ENCODE data around the gene SCRT2. TPM values are rescaled to one million over a fixed set of nuclear protein-coding genes. Genes with fewer than 3 reads are reported as not detected.

Gene SCRT2
- total and polyA plus RNA-seq, 9 of the 15 experiments (the other 6 are each of a cell fraction or from before 2014, with no cell fraction given) = 0.04 to 0.75 (median 0.13) TPM; not detected in 2

- TF ChIP-seq POU5F1 (IDR thresholded peaks at IDR 0.05; ENCODE audit: borderline replicate concordance, low read depth, low read length, partially characterized antibody) (no peak), RBBP5 (IDR thresholded peaks at IDR 0.05; ENCODE audit: borderline replicate concordance, insufficient read depth, low read length, poor library complexity, severe bottlenecking) (no peak), CTBP1 (IDR thresholded peaks at IDR 0.05; ENCODE audit: borderline replicate concordance) (peak; percentile 40; the same call in 1 of the 2 replicates), ZNF316 (IDR thresholded peaks at IDR 0.05) (peak; percentile 32; the same call in 1 of the 2 replicates), ZFX (CRISPR knock-in tag; IDR thresholded peaks at IDR 0.05) (0 out of 2 replicates have a peak, but pooled peaks have one; percentile 26), ESRRB (CRISPR knock-in tag; IDR thresholded peaks at IDR 0.05; ENCODE audit: borderline replicate concordance) (no peak), EGR1 (conservative IDR thresholded peaks at IDR 0.05) (peak; percentile 43; the same call in 1 of the 2 replicates), ATF1 (CRISPR knock-in tag; IDR thresholded peaks at IDR 0.05) (no peak), ATF1 (tag; IDR thresholded peaks at IDR 0.05) (0 out of 2 replicates have a peak, but pooled peaks have one; percentile 36), MAZ (CRISPR knock-in tag; conservative IDR thresholded peaks at IDR 0.05 in 1 of 2, IDR thresholded peaks at IDR 0.05 in 1 of 2) (0 out of 4 replicates have a peak, but pooled peaks of 1 of the 2 experiments have one; percentile 31), CGGBP1 (CRISPR knock-in tag; IDR thresholded peaks at IDR 0.05) (no peak), RBFOX2 (IDR thresholded peaks at IDR 0.05; ENCODE audit: low read depth, low read length) (peak; percentile 65), PHF8 (IDR thresholded peaks at IDR 0.05; ENCODE audit: borderline replicate concordance, low read length) (peak; percentile 35; the same call in 1 of the 2 replicates), TFAM (CRISPR knock-in tag; conservative IDR thresholded peaks at IDR 0.05) (no peak), VEZF1 (CRISPR knock-in tag; IDR thresholded peaks at IDR 0.05) (peak; percentile 66), SP1 (CRISPR knock-in tag; IDR thresholded peaks at IDR 0.05) (no peak), RB1 (IDR thresholded peaks at IDR 0.05; ENCODE audit: low read depth) (0 out of 2 replicates have a peak, but pooled peaks have one; percentile 8)
- TF ChIP-seq, protein P1, sequence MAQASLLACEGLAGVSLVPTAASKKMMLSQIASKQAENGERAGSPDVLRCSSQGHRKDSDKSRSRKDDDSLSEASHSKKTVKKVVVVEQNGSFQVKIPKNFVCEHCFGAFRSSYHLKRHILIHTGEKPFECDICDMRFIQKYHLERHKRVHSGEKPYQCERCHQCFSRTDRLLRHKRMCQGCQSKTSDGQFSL (CRISPR knock-in tag; IDR thresholded peaks at IDR 0.05) = 0 out of 2 replicates have a peak, but pooled peaks have one; percentile 22
- TF ChIP-seq, protein P1 (tag; IDR thresholded peaks at IDR 0.05) = peak in 1 of 2 experiments; percentile 92; a peak in 2 of 4 replicates
- TF ChIP-seq, protein P2, sequence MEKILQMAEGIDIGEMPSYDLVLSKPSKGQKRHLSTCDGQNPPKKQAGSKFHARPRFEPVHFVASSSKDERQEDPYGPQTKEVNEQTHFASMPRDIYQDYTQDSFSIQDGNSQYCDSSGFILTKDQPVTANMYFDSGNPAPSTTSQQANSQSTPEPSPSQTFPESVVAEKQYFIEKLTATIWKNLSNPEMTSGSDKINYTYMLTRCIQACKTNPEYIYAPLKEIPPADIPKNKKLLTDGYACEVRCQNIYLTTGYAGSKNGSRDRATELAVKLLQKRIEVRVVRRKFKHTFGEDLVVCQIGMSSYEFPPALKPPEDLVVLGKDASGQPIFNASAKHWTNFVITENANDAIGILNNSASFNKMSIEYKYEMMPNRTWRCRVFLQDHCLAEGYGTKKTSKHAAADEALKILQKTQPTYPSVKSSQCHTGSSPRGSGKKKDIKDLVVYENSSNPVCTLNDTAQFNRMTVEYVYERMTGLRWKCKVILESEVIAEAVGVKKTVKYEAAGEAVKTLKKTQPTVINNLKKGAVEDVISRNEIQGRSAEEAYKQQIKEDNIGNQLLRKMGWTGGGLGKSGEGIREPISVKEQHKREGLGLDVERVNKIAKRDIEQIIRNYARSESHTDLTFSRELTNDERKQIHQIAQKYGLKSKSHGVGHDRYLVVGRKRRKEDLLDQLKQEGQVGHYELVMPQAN (IDR thresholded peaks at IDR 0.05; ENCODE audit: borderline replicate concordance) = no peak
- TF ChIP-seq, protein P3, sequence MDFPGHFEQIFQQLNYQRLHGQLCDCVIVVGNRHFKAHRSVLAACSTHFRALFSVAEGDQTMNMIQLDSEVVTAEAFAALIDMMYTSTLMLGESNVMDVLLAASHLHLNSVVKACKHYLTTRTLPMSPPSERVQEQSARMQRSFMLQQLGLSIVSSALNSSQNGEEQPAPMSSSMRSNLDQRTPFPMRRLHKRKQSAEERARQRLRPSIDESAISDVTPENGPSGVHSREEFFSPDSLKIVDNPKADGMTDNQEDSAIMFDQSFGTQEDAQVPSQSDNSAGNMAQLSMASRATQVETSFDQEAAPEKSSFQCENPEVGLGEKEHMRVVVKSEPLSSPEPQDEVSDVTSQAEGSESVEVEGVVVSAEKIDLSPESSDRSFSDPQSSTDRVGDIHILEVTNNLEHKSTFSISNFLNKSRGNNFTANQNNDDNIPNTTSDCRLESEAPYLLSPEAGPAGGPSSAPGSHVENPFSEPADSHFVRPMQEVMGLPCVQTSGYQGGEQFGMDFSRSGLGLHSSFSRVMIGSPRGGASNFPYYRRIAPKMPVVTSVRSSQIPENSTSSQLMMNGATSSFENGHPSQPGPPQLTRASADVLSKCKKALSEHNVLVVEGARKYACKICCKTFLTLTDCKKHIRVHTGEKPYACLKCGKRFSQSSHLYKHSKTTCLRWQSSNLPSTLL (IDR thresholded peaks at IDR 0.05) = no peak
Observed at GRCh38 chr20:642398-643174, 33.0 kb downstream of the SCRT2 start (continued).

Measured in K562 (cell line).